Liver (tissue), 3 donors: ENCODE data around the gene HERPUD2.

Experiments used
- CTCF ChIP-seq: fragments of 150-350 bp; IDR thresholded peaks from 2 replicates; pipeline ENCODE4 v1.5.1; 2017; ENCODE audit warnings: improper control_type of control experiment, low read depth, low read length; ENCODE audit not compliant: missing input control
- GABPA ChIP-seq, 2 donors: IDR thresholded peaks in 1 of 2; conservative IDR thresholded peaks in 1 of 2; 2 replicates each; pipeline ENCODE4 v1.6.1; 2016; ENCODE audit warnings: antibody characterized with exemption in 2 of 2, mild to moderate bottlenecking in 1 of 2, moderate library complexity in 1 of 2
- REST ChIP-seq: IDR thresholded peaks from 2 replicates; pipeline ENCODE4 v1.6.1; 2016; ENCODE audit warnings: antibody characterized with exemption, mild to moderate bottlenecking
- RXRA ChIP-seq, 2 donors: IDR thresholded peaks; 2 replicates each; pipeline ENCODE4 v1.6.1; 2017 to 2018; ENCODE audit warnings: antibody characterized with exemption in 2 of 2, mild to moderate bottlenecking in 1 of 2
- TAF1 ChIP-seq: conservative IDR thresholded peaks from 2 replicates; pipeline ENCODE4 v1.6.1; 2016; ENCODE audit warnings: antibody characterized with exemption, mild to moderate bottlenecking
- YY1 ChIP-seq: IDR thresholded peaks from 2 replicates; pipeline ENCODE4 v1.6.1; 2016; ENCODE audit warnings: antibody characterized with exemption, mild to moderate bottlenecking
- ZBTB33 ChIP-seq: IDR thresholded peaks from 2 replicates; pipeline ENCODE4 v1.6.1; 2016; ENCODE audit warnings: antibody characterized with exemption
- donor health status: healthy.
- donor health status: healthy.

GRCh38 chr7:35649711-35650110 is 45.2 kb downstream of the HERPUD2 start:
- TF ChIP-seq CTCF = no peak
- TF ChIP-seq ZBTB33 = no peak
- TF ChIP-seq YY1 = no peak
- no peak for TF ChIP-seq TAF1
- TF ChIP-seq REST = no peak
- no peak for TF ChIP-seq GABPA (IDR thresholded peaks at IDR 0.05 in 1 of 2, conservative IDR thresholded peaks at IDR 0.05 in 1 of 2)
- TF ChIP-seq RXRA (IDR thresholded peaks at IDR 0.05) = no peak
